Measurements from ENCODE around the gene EXOC4.

EXOC4 gene

GRCh38 chr7:133723044-133723443, 470.2 kb downstream of the EXOC4 start:
- no peak for DNase-seq

GRCh38 chr7:133724148-133724547, 471.3 kb downstream of the EXOC4 start:
- no peak for DNase-seq

GRCh38 chr7:133724694-133725093, 471.8 kb downstream of the EXOC4 start:
- no peak for DNase-seq

DNA sequence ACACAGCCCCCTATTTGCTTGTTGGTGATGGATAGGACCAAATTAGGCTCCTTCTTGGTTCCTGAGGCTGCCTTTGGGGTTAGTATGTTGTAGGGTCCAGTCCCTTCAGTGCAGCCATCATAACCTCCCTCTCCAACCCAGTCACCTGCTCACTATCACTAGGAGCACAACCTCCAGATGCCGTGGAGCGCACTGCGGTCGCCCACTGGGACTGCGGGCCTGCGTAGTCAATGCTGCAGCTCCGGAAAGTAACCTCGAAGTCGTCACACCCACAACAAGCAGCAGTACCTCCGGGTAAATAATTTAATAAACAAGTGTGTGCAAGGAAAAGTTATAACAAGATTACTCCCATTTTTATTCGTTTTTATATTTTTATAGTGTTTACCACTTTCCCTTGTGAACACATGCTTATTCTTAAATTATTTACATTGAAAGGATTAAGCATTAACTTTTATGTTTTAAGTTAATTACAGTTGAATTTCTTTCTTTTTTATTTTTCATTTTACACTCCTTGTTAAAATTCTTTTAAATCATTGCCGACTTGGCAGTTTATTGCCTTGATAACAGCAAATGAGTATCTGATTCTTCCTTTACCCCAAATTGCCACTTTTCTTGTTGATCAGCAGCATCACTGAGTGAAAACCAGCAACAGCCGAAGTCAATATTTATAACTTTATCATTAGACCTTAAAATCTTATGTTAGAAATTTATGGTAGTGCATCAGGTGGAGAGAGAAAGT, 474.8 kb downstream of the EXOC4 start:
- DNase-seq, result no peak

DNA sequence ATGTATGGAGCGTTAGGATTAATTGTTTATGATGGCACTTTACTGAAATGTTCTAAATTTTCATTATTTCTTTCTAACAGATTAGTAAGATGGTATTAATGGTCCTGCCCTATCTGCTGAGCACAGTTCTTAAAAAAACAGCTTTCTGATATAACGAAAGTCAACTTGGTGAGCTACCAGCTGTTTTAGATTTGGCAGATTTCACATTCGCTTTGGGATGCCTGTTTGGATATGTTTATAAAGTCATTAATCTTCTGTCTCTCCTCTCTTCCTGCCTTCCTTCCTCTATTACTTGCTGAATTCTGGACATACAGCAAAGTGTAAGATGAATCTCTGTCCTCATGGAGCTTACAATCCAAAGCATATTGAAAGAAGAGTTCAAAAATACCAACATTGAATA, 477.5 kb downstream of the EXOC4 start:
- DNase-seq, result no peak

DNA sequence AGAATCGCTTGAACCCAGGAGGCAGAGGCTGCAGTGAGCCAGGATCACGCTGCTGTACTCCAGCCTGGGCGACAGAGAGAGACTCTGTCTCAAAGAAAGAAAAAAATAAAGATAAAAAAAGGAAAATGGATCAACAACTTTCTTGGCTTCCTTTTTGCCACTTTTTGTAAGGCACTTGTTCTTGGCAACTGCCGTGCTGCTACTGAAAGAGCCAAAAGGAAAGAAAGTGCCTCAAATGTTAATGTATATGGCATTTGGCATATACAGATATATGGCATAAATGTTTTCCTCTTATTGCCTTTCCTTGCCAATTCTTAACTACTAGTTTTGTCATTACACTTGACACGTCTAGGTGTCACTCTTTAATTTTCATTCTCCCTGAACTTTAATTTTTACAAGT, 480.5 kb downstream of the EXOC4 start:
- no peak for DNase-seq

GRCh38 chr7:133735222-133735621, 482.3 kb downstream of the EXOC4 start:
- DNase-seq, result no peak

GRCh38 chr7:133739817-133740216, 486.9 kb downstream of the EXOC4 start:
- no peak for DNase-seq

DNA sequence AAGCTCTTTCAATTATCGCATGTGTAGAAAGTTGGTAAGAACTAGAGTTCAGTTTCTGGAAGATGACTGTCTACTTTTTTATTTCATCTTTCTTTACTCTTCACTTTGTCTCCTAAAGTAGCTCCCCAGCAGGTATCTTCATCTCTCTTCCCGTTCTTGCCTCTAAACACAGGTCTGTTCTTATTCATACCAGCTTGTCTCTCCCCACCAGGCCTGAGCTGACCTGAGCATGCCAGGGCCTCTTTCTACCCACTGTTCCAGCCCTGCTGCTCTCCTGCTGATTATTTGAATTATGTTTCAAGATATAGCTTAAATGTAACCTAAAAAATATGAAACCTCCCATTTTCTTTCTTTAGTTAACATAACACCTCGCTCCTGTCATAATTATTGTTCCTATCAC, 488.2 kb downstream of the EXOC4 start:
- DNase-seq, result no peak

DNA sequence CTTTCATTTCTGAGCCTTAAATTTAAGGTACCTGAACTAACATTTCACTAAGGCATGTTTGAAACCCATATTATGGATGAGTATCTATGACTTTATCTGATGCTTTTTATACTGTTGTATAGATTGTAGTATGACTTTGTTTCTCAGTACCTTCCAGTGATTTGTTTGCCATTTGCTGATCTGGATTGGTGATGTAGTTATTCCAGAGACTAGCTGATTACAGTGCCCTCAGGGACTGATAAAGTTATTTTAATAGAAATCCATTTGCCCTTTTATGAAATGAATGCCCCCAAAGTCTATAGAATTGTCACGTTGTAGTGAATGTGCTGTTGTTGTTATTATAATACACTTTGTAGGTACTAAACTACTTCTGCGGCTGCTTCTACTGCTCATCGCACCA, 488.8 kb downstream of the EXOC4 start:
- no peak for DNase-seq

- DNase-seq, result peak; percentile 52 to 56
These were observed 490.0 kb downstream of the EXOC4 start for GRCh38 chr7:133742709-133743538.

GRCh38 chr7:133744451-133744850, 491.6 kb downstream of the EXOC4 start:
- DNase-seq, result no peak

GRCh38 chr7:133746305-133746704, 493.4 kb downstream of the EXOC4 start:
- DNase-seq, result no peak

DNA sequence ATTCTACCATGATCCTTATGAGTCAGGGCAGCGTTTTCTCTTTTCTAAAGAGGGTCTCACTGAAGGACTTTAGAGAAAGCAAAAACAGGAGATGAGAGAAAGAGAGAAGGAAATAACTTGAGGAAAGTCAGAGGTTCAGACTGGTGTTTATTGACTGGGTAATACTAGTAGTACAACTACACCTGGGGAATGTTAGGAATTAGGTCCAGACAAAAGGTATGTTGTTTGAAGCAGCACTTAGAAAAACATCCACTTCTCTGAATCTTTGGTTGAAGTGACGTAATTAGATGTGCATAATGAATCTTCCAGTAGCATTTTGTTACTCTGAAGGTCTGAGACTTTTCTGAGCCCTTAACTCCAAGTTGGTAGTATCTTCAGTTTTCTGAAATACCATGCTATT, 494.0 kb downstream of the EXOC4 start:
- DNase-seq, result no peak

DNA sequence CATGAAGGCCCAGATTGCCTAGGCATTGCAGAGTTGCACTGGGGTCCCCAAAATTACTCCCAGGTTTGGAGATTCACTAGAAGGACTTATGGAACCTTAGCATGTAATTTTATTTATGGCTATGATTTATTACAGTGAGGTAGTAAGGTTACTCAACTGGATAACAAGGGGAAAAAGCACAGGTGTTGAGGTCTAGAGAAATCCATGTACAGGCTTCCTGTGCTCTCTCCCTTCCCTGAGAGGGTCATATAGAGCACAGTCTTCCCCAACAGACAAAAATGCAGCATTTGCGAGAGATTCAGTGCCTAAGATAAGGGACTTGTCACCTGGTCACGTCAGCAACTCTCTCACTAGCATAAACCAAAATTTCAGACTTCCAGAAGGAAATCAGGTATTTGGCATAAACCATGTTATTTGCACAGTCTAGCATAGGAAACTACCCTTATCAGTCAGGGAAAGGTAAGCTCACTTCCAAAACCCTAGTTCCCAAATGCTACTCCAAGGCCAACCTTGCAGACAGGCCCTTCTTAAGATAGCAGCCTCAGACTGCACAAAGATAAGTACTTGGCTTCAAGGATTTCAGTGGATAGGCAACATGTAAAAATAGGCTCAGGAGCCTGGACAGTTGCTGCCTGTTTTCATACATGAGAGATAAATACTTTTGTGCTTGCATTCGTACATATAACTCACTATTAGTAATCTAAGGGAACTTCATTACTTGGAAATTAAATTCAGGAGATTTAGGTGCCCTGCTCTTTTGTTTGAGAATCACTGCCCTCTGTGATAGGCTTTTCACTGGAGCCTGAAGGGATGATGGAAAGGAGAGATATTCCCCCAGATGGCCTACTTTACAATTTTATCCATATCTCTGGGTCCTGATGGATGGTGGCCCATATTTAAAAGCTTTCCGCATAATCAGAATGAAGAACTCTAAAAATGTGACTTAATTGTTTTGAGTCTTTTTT, 495.8 kb downstream of the EXOC4 start:
- no peak for DNase-seq

GRCh38 chr7:133750287-133750686, 497.4 kb downstream of the EXOC4 start:
- no peak for DNase-seq

DNA sequence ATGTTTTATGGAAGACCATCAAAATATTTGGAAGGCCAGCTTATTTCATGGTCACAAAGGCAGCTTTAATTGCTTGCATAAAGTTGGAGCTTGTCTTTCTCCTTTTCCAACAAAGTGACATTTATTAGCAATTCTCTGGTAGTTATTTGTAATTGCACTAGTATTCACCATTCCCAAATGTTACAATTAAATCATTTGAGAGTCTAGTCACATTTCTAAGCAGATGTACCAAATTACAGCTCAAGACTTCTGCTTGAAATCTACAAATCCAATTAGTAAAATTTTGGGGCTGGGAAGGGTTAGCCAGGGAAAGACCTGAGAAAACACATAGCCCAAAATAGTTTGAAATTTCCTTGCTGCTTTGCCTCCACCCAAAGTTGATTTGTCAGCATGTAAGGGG, 498.2 kb downstream of the EXOC4 start:
- DNase-seq, result no peak

DNA sequence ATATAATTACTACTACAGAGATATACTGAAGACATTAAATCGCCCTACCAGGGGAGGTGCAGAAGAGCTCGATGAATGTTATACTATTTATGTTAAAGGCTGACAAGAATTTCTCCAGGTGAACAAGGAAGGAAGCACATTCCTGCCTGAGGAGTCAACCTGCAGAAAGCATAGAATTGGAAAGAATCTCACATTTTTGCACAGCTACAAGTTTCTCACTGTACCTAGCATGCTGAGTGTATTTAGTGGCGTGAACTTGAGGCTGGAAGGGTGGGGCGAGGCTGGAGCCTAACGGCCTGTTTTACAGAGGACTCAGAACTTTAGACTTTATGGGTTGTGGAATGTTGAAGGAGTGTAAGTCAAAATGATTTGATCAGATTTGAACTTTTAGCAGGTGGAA, 500.6 kb downstream of the EXOC4 start:
- no peak for DNase-seq

DNA sequence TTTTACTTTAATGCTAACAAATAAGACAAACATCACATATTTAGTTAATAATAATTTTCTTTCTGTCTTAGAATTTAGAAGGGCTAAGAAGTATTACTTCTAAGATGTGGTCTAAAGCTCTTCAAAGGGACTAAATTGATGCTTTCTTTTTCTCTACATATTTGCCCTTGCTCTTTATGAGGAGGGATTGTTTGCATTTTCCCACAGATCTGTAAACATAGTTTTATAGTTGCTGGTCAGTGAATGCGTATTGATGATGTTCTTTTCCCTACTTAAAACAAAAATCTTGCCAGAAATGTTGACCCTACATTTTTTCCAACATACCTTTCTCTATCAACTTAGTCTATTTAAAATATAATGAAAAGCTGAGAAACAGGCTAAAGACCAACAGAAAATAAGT, 501.8 kb downstream of the EXOC4 start:
- no peak for DNase-seq

DNA sequence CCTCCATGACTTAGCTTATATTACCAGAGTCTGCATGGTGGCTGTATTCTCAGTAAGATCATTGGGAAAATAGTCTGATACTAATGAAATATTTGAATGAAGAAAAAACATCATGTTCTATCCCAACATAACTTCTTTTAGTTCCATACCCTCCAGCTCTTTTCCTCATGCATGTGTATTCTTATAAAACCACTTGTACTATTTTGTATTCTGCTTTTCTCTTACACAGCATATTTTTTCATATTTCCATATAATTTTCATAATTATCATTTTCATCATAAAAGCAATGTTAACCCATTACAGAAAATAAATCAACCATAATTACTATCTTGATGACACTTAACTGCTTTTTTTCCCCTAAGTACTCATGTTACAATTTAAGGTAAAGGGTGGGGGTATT, 503.0 kb downstream of the EXOC4 start:
- DNase-seq, result no peak

DNA sequence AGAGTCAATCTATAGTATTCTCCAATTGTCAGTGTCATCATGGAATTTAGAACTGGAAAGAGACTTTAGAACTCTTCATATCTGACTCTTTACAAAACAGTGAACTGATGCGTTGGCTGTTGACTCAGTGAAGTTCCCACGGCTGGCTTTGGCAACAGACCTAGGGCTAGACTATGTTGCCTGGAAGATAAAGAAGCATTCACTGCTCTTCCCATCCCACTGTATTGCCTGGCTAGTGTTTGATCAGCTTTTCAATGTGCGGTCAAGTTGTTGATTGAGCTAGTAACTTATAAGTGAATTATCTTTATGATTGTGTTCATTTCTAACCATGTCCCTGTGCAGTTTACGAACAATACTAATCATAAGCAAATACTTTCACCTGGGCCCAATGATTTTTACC, 508.6 kb downstream of the EXOC4 start:
- no peak for DNase-seq

DNA sequence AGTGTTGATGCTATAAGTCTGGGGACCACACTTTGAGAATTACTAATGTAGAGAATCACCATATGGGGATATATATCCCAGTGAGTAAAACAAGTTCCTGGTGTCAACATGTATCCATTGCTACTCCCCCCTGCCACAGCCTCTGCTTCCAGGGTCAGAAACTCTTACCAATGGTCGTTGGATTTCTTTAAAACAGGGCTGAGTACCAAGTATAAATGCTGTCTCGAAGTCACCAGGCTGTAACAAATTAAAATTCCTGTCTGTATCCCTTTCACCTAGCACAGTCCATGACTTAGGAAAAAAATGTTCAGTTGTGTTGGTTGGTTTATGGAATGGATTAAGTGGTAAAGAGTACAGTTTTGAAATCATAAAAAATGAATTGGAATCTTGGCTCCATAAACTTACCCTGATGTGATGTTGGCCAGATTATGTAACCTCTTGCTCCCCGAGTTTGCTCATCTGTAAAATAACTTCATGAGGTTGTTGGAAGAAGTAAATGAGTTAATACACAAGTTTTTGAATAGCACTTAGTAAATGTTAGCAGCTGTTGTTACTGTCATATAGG, 510.3 kb downstream of the EXOC4 start:
- no peak for DNase-seq

GRCh38 chr7:133769668-133770067, 516.8 kb downstream of the EXOC4 start:
- no peak for DNase-seq

All from inflammatory macrophage (primary cell).